ENCODE measurements around the gene STEAP4.
A peak's percentile ranks its signal among the peaks of the same experiment; 100 is the strongest.

Gene STEAP4

GRCh38 chr7:88233828-88234227 is 72.9 kb downstream of the STEAP4 start:
- TF ChIP-seq GATA1 (IDR thresholded peaks at IDR 0.05; ENCODE audit: low read depth, low read length) (no peak), POLR2A (IDR thresholded peaks at IDR 0.05; ENCODE audit: low read length) (no peak)
- DNase-seq, result peak; percentile 11 to 13

GRCh38 chr7:88230646-88231045 is 76.0 kb downstream of the STEAP4 start:
- TF ChIP-seq GATA1 (IDR thresholded peaks at IDR 0.05; ENCODE audit: low read depth, low read length), result no peak
- TF ChIP-seq POLR2A (IDR thresholded peaks at IDR 0.05; ENCODE audit: low read length), result no peak
- no peak for DNase-seq

- no peak for DNase-seq
Measured at GRCh38 chr7:88229302-88229995, 77.2 kb downstream of the STEAP4 start.

GRCh38 chr7:88226886-88227516 is 79.7 kb downstream of the STEAP4 start:
- no peak for DNase-seq
- TF ChIP-seq GATA1 (IDR thresholded peaks at IDR 0.05; ENCODE audit: low read depth, low read length) (no peak), POLR2A (IDR thresholded peaks at IDR 0.05; ENCODE audit: low read length) (no peak)

More at GRCh38 chr7:88229302-88229995, 77.2 kb downstream of the STEAP4 start:
- TF ChIP-seq GATA1 (IDR thresholded peaks at IDR 0.05; ENCODE audit: low read depth, low read length), result no peak
- no peak for TF ChIP-seq POLR2A (IDR thresholded peaks at IDR 0.05; ENCODE audit: low read length)

GRCh38 chr7:88226201-88226600 is 80.5 kb downstream of the STEAP4 start:
- no peak for DNase-seq
- TF ChIP-seq GATA1 (IDR thresholded peaks at IDR 0.05; ENCODE audit: low read depth, low read length) (no peak), POLR2A (IDR thresholded peaks at IDR 0.05; ENCODE audit: low read length) (no peak)

GRCh38 chr7:88224601-88225275 is 82.0 kb downstream of the STEAP4 start:
- peak; percentile 40 to 48 for DNase-seq

GRCh38 chr7:88223265-88223664 is 83.4 kb downstream of the STEAP4 start:
- no peak for DNase-seq
- TF ChIP-seq POLR2A (IDR thresholded peaks at IDR 0.05; ENCODE audit: low read length) (no peak), GATA1 (IDR thresholded peaks at IDR 0.05; ENCODE audit: low read depth, low read length) (no peak)

More at GRCh38 chr7:88224601-88225275, 82.0 kb downstream of the STEAP4 start:
- TF ChIP-seq GATA1 (IDR thresholded peaks at IDR 0.05; ENCODE audit: low read depth, low read length) (no peak), POLR2A (IDR thresholded peaks at IDR 0.05; ENCODE audit: low read length) (no peak)
